Chondrocyte (in vitro differentiated cells): ENCODE results near the gene SFI1. TPM values are rescaled to one million over a fixed set of nuclear protein-coding genes. Genes with fewer than 3 reads are reported as not detected.
A peak's percentile ranks its signal among the peaks of the same experiment; 100 is the strongest.

Experiments
- DNase-seq: peaks from one replicate; pipeline ENCODE4 v3.0.0; 2021; ENCODE audit warnings: mixed read lengths, low spot score
- H3K27ac Mint-ChIP-seq: one replicate; pipeline ENCODE4 v1.8.0; 2021; ENCODE audit warnings: mild to moderate bottlenecking, moderate library complexity, mixed read lengths; ENCODE audit not compliant: unreplicated experiment
- H3K27me3 Mint-ChIP-seq: 2 replicates; pipeline ENCODE4 v1.8.0; 2021; ENCODE audit warnings: low read depth, mixed read lengths
- H3K36me3 Mint-ChIP-seq: 2 replicates; pipeline ENCODE4 v1.8.0; 2021; ENCODE audit warnings: low read depth, mixed read lengths
- H3K4me1 Mint-ChIP-seq: 2 replicates; pipeline ENCODE4 v1.8.0; 2021; ENCODE audit warnings: low read depth, mild to moderate bottlenecking, mixed read lengths
- H3K4me3 Mint-ChIP-seq: one replicate; pipeline ENCODE4 v1.8.0; 2021; ENCODE audit warnings: mild to moderate bottlenecking, moderate library complexity, mixed read lengths; ENCODE audit not compliant: unreplicated experiment
- H3K9me3 Mint-ChIP-seq: 2 replicates; pipeline ENCODE4 v1.8.0; 2021; ENCODE audit warnings: low read depth, mixed read lengths
- CTCF ChIP-seq: fragments of 200-600 bp; sonication (generic); IDR thresholded peaks from 2 replicates; pipeline ENCODE4 v1.5.0; 2021; ENCODE audit warnings: antibody characterized with exemption, mild to moderate bottlenecking, moderate library complexity
- total RNA-seq: library from RNA; stranded (reverse); gene quantifications from 3 replicates; pipeline ENCODE4 v1.2.1, GENCODE V29; 2021

The SFI1 gene
- total RNA-seq, 1 donor from 2014 or later = 20.3 TPM

- no peak for DNase-seq
- Mint-ChIP-seq H3K36me3 (no peaks in the 10 kb centered on the region), H3K4me1 (peaks cover 28% of the 10 kb centered on the region), H3K9me3 (peaks cover 4% of the 10 kb centered on the region), H3K4me3 (peak overlapping the region; percentile 92), H3K27ac (no peak overlapping the region), H3K27me3 (no peaks in the 10 kb centered on the region)
- no peak for TF ChIP-seq CTCF
These were observed 993 bp upstream of the SFI1 start for GRCh38 chr22:31495343-31495742.

GRCh38 chr22:31496735-31497146, 405 bp downstream of the SFI1 start:
- H3K27ac Mint-ChIP-seq = peak overlapping the region; percentile 32
- H3K4me3 Mint-ChIP-seq = peak overlapping the region; percentile 92
- DNase-seq = no peak
- no peak for TF ChIP-seq CTCF
- peaks cover 16% of the 10 kb centered on the region for H3K4me1 Mint-ChIP-seq
- peaks cover 4% of the 10 kb centered on the region for H3K9me3 Mint-ChIP-seq
- H3K36me3 Mint-ChIP-seq = no peaks in the 10 kb centered on the region
- no peaks in the 10 kb centered on the region for H3K27me3 Mint-ChIP-seq

- Mint-ChIP-seq H3K4me3 (peak overlapping the region; percentile 92), H3K4me1 (peaks cover 16% of the 10 kb centered on the region), H3K27ac (no peak overlapping the region), H3K9me3 (peaks cover 4% of the 10 kb centered on the region), H3K36me3 (no peaks in the 10 kb centered on the region), H3K27me3 (no peaks in the 10 kb centered on the region)
- no peak for DNase-seq
- no peak for TF ChIP-seq CTCF
These were observed 1.0 kb downstream of the SFI1 start for GRCh38 chr22:31497148-31497938.

GRCh38 chr22:31501738-31502137, 5.4 kb downstream of the SFI1 start:
- Mint-ChIP-seq H3K36me3 (no peaks in the 10 kb centered on the region), H3K27me3 (no peaks in the 10 kb centered on the region), H3K4me1 (peaks cover 8% of the 10 kb centered on the region), H3K27ac (no peak overlapping the region), H3K4me3 (no peak overlapping the region), H3K9me3 (peaks cover 4% of the 10 kb centered on the region)
- no peak for TF ChIP-seq CTCF
- no peak for DNase-seq

DNA sequence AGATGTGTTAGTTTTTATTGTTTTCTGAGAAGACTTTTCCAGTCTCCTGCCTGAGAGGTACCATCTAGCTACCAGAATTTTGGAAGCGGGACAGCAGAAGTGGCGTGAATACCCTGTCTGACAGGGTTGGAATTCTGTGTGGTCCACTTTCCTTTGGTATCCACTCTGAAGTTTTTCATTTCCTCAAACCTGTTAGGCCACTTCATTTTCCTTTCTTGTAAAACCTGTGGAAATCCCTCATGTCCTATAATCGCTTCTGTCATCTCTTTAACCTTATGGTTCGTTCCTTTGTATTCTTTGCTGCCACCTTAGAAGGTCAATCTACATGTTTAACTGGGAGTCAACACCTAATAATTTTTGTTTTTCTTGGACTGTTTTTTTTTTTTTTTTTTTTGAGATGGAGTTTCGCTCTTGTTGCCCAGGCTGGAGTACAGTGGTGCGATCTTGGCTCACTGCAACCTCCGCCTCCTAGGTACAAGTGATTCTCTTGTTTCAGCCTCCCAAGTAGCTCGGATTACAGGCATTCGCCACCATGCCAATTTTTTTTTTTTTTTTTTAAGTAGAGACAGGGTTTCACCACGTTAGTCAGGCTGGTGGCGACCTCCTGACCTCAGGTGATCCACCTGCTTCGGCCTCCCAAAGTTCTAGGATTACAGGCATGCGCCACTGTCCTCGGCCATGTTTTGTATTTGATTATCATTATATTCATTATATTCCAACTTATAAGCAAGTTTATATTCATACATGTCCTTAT, 7.1 kb downstream of the SFI1 start:
- H3K4me3 Mint-ChIP-seq = no peak overlapping the region
- no peak for DNase-seq
- H3K9me3 Mint-ChIP-seq = peaks cover 7% of the 10 kb centered on the region
- no peak overlapping the region for H3K27ac Mint-ChIP-seq
- no peak for TF ChIP-seq CTCF
- peaks cover 6% of the 10 kb centered on the region for H3K36me3 Mint-ChIP-seq
- H3K4me1 Mint-ChIP-seq = no peaks in the 10 kb centered on the region
- no peaks in the 10 kb centered on the region for H3K27me3 Mint-ChIP-seq
